PC-3 (cell line): ENCODE measurements around the gene ACTRT1.

Source experiments
- CTCF ChIP-seq: fragments of 300-600 bp; sonication (generic); conservative IDR thresholded peaks from 2 replicates; pipeline ENCODE4 v1.5.1; 2017; ENCODE audit warnings: antibody characterized with exemption, low read depth, mild to moderate bottlenecking, low read length
- EZH2 ChIP-seq: fragments of 300-600 bp; sonication (generic); IDR thresholded peaks from one replicate; pipeline ENCODE4 v1.6.1; 2017; ENCODE audit warnings: antibody characterized with exemption, mild to moderate bottlenecking, low read length; ENCODE audit not compliant: unreplicated experiment

- no peak for TF ChIP-seq CTCF
- TF ChIP-seq EZH2: no peak
These were observed at the start of gene ACTRT1 for GRCh38 chrX:128052303-128052702.
